Spleen (tissue), 11 donors: Measurements from ENCODE around the gene PCDHGB6. TPM values are rescaled to one million over a fixed set of nuclear protein-coding genes. Genes with fewer than 3 reads are reported as not detected.
"Not testable (repeated sequence)": the region's sequence is repeated elsewhere in the genome, so short reads cannot be mapped to it uniquely, and the experiment has no call there.

Experiments used
- DNase-seq: peaks from one replicate; pipeline ENCODE4 v3.0.0-alpha.2; 2020
- H3K27ac ChIP-seq, 8 donors: fragments of 200-600 bp; sonication (generic) in 7 of 8; 1 replicate in 4 of 8; 2 replicates in 4 of 8; pipeline versions ENCODE4 v1.5.0 to v1.8.0; 2016 to 2021; ENCODE audit warnings: inconsistent platforms in 4 of 8, mild to moderate bottlenecking in 4 of 8, moderate library complexity in 1 of 8
- H3K27me3 ChIP-seq, 7 donors: fragments of 200-600 bp; sonication (generic) in 6 of 7; replicated peaks in 1 of 7; 1 replicate in 4 of 7; 2 replicates in 3 of 7; pipeline versions ENCODE4 v1.5.0 to v1.8.0; 2016 to 2021; ENCODE audit warnings: inconsistent platforms in 3 of 7, mild to moderate bottlenecking in 1 of 7
- H3K36me3 ChIP-seq, 6 donors: fragments of 200-600 bp; sonication (generic) in 5 of 6; 1 replicate in 4 of 6; 2 replicates in 2 of 6; pipeline versions ENCODE4 v1.5.0 to v1.8.0; 2016 to 2021; ENCODE audit warnings: inconsistent platforms in 2 of 6
- H3K4me1 ChIP-seq, 6 donors: fragments of 200-600 bp; sonication (generic) in 5 of 6; 1 replicate in 3 of 6; 2 replicates in 3 of 6; pipeline versions ENCODE4 v1.5.0 to v1.8.0; 2016 to 2021; ENCODE audit warnings: inconsistent platforms in 3 of 6
- H3K4me3 ChIP-seq, 8 donors: fragments of 200-600 bp; sonication (generic) in 7 of 8; 1 replicate in 4 of 8; 2 replicates in 4 of 8; pipeline versions ENCODE4 v1.5.0 to v1.8.0; 2016 to 2021; ENCODE audit warnings: inconsistent platforms in 4 of 8, mild to moderate bottlenecking in 4 of 8, moderate library complexity in 2 of 8
- H3K9me3 ChIP-seq, 8 donors: fragments of 200-600 bp; sonication (generic) in 7 of 8; 1 replicate in 4 of 8; 2 replicates in 4 of 8; pipeline versions ENCODE4 v1.5.0 to v1.8.0; 2016 to 2021; ENCODE audit warnings: inconsistent platforms in 4 of 8
- POLR2A ChIP-seq, 3 donors: fragments of 450-650 bp; IDR thresholded peaks; one replicate each; pipeline ENCODE4 v1.5.1; 2017; ENCODE audit warnings: antibody characterized with exemption in 3 of 3, mild to moderate bottlenecking in 1 of 3
- POLR2AphosphoS5 ChIP-seq, 3 donors: sonication (generic); formaldehyde crosslinking; IDR thresholded peaks; one replicate each; pipeline ENCODE4 v1.5.1; 2017; ENCODE audit warnings: antibody characterized with exemption in 3 of 3
- WGBS, 5 donors: extraction: QIAGEN DNeasy Blood & Tissue Kit in 3 of 5; methylation state at CpG; one replicate each; pipeline versions ENCODE4 v1.1.5 to v1.1.7; 2013 to 2018; 5-methylcytosine and 5-hydroxymethylcytosine counted together
- intact Hi-C: fragments of 100-400 bp; cut with DNase I; formaldehyde crosslinking; loops from one replicate; pipeline ENCODE4 v1.15.0; 2023; ENCODE audit warnings: low total_unique reads
- polyA plus RNA-seq, 3 donors: library from polyadenylated mRNA; stranded (reverse); fragments of 200-250 nt; gene quantifications; one replicate each; pipeline ENCODE4 v1.2.1, GENCODE V29; 2013
- total RNA-seq, 7 donors: library from RNA; depleted of rRNA in 3 of 7; stranded (reverse); fragments of >200 nt in 3 of 7; fragmentation: NEBNext Ultra II Directional in 4 of 7; extraction: Animal tissue kit (Norgen Biotek cat#: 25700) in 4 of 7; gene quantifications; one replicate each; pipeline versions ENCODE4 v1.1.0 to v1.2.1, GENCODE V29; 2016 to 2021
- TF ChIP-seq, protein P1 (sequence below), 11 experiments: fragments of 200-600 bp in 7 of 11; fragments of 450-650 bp in 4 of 11; sonication (generic) in 4 of 11; IDR thresholded peaks in 8 of 11; conservative IDR thresholded peaks in 3 of 11; 1 replicate in 7 of 11; 2 replicates in 4 of 11; pipeline versions ENCODE4 v1.4.0 to v1.8.0; 2016 to 2021; ENCODE audit warnings: antibody characterized with exemption in 11 of 11, inconsistent platforms in 4 of 11, mild to moderate bottlenecking in 1 of 11
- donor health status: healthy with polysubstance abuse.
- donor health status: DM: no; HTN: no; CAD: no; lungs with moderate emphysema.
- donor health status: DM: no; HTN: no; CAD: no.
- donor health status: Bipolar disorder and iron deficiency.
- donor health status: healthy.
- donor health status: DM: no; HTN: no; CAD: no.
- donor health status: DM: yes; HTN: yes; CAD: no.

Gene PCDHGB6
- total and polyA plus RNA-seq, 10 donors = 0.13 to 6.8 (median 4.7) TPM

GRCh38 chr5:141413540-141414069 is 5.8 kb downstream of the PCDHGB6 start:
- 15 to 21% (median 17%) methylated on average over 25 of the region's 25 CpGs for WGBS, 5 donors

DNA sequence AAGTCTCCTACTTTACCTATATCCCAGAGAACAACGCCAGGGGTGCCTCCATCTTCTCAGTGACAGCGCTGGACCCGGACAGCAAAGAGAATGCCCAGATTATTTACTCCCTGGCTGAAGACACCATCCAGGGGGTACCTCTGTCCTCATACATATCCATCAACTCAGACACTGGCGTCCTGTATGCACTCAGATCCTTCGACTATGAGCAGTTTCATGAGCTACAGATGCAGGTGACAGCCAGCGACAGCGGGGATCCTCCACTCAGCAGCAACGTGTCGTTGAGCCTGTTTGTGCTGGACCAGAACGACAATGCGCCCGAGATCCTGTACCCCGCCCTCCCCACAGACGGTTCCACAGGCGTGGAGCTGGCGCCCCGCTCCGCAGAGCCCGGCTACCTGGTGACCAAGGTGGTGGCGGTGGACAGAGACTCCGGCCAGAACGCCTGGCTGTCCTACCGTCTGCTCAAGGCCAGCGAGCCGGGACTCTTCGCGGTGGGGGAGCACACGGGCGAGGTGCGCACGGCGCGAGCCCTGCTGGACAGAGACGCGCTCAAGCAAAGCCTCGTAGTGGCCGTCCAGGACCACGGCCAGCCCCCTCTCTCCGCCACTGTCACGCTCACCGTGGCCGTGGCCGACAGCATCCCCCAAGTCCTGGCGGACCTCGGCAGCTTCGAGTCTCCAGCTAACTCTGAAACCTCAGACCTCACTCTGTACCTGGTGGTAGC is 6.9 kb downstream of the PCDHGB6 start:
- Histone ChIP-seq H3K4me1 (peaks cover 0 to 21% (median 5%) of the 10 kb centered on the region in 6 donors), H3K27me3 (peaks cover 0 to 99% (median 29%) of the 10 kb centered on the region in 7 donors), H3K9me3 (peaks cover 3 to 98% (median 88%) of the 10 kb centered on the region in 8 donors), H3K4me3 (peak overlapping the region in 1 of 8 donors; percentile 37)
- DNase-seq, H3K27ac ChIP-seq, H3K36me3 ChIP-seq: not testable (repeated sequence)
- intact Hi-C loops = loop anchor here (5.0 kb wide), 1 partner anchor 148 kb away; no protein-coding TSS in a partner anchor
- 24 to 39% (median 30%) methylated on average over 9 to 46 of the region's 46 CpGs for WGBS, 5 donors

More at GRCh38 chr5:141413540-141414069, 5.8 kb downstream of the PCDHGB6 start:
- Histone ChIP-seq H3K27me3 (peaks cover 0 to 99% (median 28%) of the 10 kb centered on the region in 7 donors), H3K27ac (no peak overlapping the region), H3K4me3 (peak overlapping the region; percentile 11 to 60 (median 32)), H3K4me1 (peaks cover 0 to 21% (median 5%) of the 10 kb centered on the region in 6 donors), H3K36me3 (peaks cover 0 to 6% (median 0%) of the 10 kb centered on the region in 6 donors), H3K9me3 (peaks cover 4 to 98% (median 88%) of the 10 kb centered on the region in 8 donors)
- intact Hi-C loops = no loop called here
- DNase-seq = no peak
- TF ChIP-seq, protein P1, sequence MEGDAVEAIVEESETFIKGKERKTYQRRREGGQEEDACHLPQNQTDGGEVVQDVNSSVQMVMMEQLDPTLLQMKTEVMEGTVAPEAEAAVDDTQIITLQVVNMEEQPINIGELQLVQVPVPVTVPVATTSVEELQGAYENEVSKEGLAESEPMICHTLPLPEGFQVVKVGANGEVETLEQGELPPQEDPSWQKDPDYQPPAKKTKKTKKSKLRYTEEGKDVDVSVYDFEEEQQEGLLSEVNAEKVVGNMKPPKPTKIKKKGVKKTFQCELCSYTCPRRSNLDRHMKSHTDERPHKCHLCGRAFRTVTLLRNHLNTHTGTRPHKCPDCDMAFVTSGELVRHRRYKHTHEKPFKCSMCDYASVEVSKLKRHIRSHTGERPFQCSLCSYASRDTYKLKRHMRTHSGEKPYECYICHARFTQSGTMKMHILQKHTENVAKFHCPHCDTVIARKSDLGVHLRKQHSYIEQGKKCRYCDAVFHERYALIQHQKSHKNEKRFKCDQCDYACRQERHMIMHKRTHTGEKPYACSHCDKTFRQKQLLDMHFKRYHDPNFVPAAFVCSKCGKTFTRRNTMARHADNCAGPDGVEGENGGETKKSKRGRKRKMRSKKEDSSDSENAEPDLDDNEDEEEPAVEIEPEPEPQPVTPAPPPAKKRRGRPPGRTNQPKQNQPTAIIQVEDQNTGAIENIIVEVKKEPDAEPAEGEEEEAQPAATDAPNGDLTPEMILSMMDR (IDR thresholded peaks at IDR 0.05 in 8 of 11, conservative IDR thresholded peaks at IDR 0.05 in 3 of 11) = no peak
- TF ChIP-seq POLR2A (IDR thresholded peaks at IDR 0.05) (no peak), POLR2AphosphoS5 (IDR thresholded peaks at IDR 0.05) (no peak)

GRCh38 chr5:141415275-141415618 is 7.4 kb downstream of the PCDHGB6 start:
- H3K4me1 ChIP-seq = peaks cover 0 to 21% (median 5%) of the 10 kb centered on the region in 6 donors
- not testable (repeated sequence) for H3K27ac ChIP-seq, H3K36me3 ChIP-seq, DNase-seq
- peak overlapping the region in 1 of 8 donors; percentile 37 for H3K4me3 ChIP-seq
- peaks cover 2 to 98% (median 88%) of the 10 kb centered on the region in 8 donors for H3K9me3 ChIP-seq
- H3K27me3 ChIP-seq = peaks cover 0 to 99% (median 27%) of the 10 kb centered on the region in 7 donors
- WGBS, 5 donors = 18 to 39% (median 23%) methylated on average over 11 to 24 of the region's 24 CpGs
- intact Hi-C loops = loop anchor here (5.0 kb wide), 1 partner anchor 147 kb away; no protein-coding TSS in a partner anchor

DNA sequence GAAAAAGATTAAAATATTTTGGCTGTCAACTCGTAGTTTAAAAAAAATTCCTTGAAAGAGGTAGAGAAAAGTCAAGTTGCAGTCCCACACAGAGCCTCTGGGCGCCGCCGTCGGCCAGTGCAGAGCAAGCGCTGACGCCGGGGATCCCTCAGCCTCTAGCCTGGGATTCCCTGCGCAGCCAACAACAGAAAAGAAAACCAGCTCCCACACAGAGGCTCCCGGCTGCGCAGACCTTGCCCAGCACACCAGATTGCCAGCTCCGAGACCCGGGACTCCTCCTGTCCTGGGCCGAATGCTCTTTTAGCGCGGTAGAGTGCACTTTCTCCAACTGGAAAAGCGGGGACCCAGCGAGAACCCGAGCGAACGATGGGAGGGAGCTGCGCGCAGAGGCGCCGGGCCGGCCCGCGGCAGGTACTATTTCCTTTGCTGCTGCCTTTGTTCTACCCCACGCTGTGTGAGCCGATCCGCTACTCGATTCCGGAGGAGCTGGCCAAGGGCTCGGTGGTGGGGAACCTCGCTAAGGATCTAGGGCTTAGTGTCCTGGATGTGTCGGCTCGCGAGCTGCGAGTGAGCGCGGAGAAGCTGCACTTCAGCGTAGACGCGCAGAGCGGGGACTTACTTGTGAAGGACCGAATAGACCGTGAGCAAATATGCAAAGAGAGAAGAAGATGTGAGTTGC is 9.8 kb downstream of the PCDHGB6 start, which contains the start of gene PCDHGB7:
Gene PCDHGB7, plus strand, starts transcription at position 184 of the 679 bp plus-strand sequence. Its CDS starts 183 bp downstream, at position 367.
- H3K4me1 ChIP-seq = peaks cover 0 to 30% (median 5%) of the 10 kb centered on the region in 6 donors
- WGBS, 5 donors = 6 to 14% (median 7%) methylated on average over 33 to 47 of the region's 47 CpGs
- intact Hi-C loops = loop anchor here (5.0 kb wide), 1 partner anchor 145 kb away; no protein-coding TSS in a partner anchor
- H3K4me3 ChIP-seq = peak within 1 kb of the TSS in 7 of 8 donors; percentile 16 to 66 (median 31)
- H3K27me3 ChIP-seq = peaks cover 0 to 100% (median 42%) of the 10 kb centered on the region in 7 donors
- DNase-seq = peak; percentile 87
- TF ChIP-seq POLR2AphosphoS5 (IDR thresholded peaks at IDR 0.05) = peak in 2 of 3 donors; percentile 16 to 31
- TF ChIP-seq, protein P1 (IDR thresholded peaks at IDR 0.05 in 8 of 11, conservative IDR thresholded peaks at IDR 0.05 in 3 of 11) = peak in 10 of 11 experiments; percentile 24 to 65 (median 58)
- H3K36me3 ChIP-seq = not testable (repeated sequence)
- H3K9me3 ChIP-seq = peaks cover 2 to 99% (median 94%) of the 10 kb centered on the region in 8 donors
- peak within 1 kb of the TSS in 3 of 8 donors; percentile 11 to 38 (median 15) for H3K27ac ChIP-seq
